Endothelial cell (in vitro differentiated cells): ENCODE measurements around the gene OR2AK2. TPM values are rescaled to one million over a fixed set of nuclear protein-coding genes. Genes with fewer than 3 reads are reported as not detected.

Source experiments
- DNase-seq: peaks from one replicate; pipeline ENCODE4 v3.0.0; 2021; ENCODE audit warnings: low spot score
- H3K27ac Mint-ChIP-seq: one replicate; pipeline ENCODE4 v1.8.0; 2021; ENCODE audit warnings: mixed read lengths, inconsistent platforms; ENCODE audit not compliant: unreplicated experiment
- H3K27me3 Mint-ChIP-seq: one replicate; pipeline ENCODE4 v1.8.0; 2021; ENCODE audit warnings: mild to moderate bottlenecking, moderate library complexity, mixed read lengths, inconsistent platforms; ENCODE audit not compliant: unreplicated experiment
- H3K36me3 Mint-ChIP-seq: one replicate; pipeline ENCODE4 v1.8.0; 2021; ENCODE audit warnings: mild to moderate bottlenecking, low read depth, mixed read lengths, inconsistent platforms; ENCODE audit not compliant: unreplicated experiment
- H3K4me1 Mint-ChIP-seq: one replicate; pipeline ENCODE4 v1.8.0; 2021; ENCODE audit warnings: mild to moderate bottlenecking, mixed read lengths, inconsistent platforms; ENCODE audit not compliant: unreplicated experiment
- H3K4me3 Mint-ChIP-seq: one replicate; pipeline ENCODE4 v1.8.0; 2021; ENCODE audit warnings: mild to moderate bottlenecking, mixed read lengths, inconsistent platforms; ENCODE audit not compliant: unreplicated experiment
- H3K9me3 Mint-ChIP-seq: one replicate; pipeline ENCODE4 v1.8.0; 2021; ENCODE audit warnings: mixed read lengths, inconsistent platforms; ENCODE audit not compliant: unreplicated experiment
- long read RNA-seq: library from polyadenylated mRNA; unstranded; transcript quantifications from one replicate; pipeline ENCODE4 v2.0.0, GENCODE V29; 2020; ENCODE audit not compliant: unreplicated experiment
- total RNA-seq: library from RNA; stranded (reverse); fragmentation: NEBNext Ultra II Directional; extraction: Animal tissue kit (Norgen Biotek cat#: 25700); gene quantifications from one replicate; pipeline ENCODE4 v1.2.1, GENCODE V29; 2021; ENCODE audit not compliant: unreplicated experiment
- TF ChIP-seq, protein P1 (sequence below): fragments of 200-600 bp; sonication (generic); IDR thresholded peaks from one replicate; pipeline ENCODE4 v1.5.0; 2021; ENCODE audit warnings: antibody characterized with exemption; ENCODE audit not compliant: unreplicated experiment

Gene OR2AK2, protein sequence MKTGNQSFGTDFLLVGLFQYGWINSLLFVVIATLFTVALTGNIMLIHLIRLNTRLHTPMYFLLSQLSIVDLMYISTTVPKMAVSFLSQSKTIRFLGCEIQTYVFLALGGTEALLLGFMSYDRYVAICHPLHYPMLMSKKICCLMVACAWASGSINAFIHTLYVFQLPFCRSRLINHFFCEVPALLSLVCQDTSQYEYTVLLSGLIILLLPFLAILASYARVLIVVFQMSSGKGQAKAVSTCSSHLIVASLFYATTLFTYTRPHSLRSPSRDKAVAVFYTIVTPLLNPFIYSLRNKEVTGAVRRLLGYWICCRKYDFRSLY
- total RNA-seq: not detected
- long read RNA-seq: 0 reads

DNA sequence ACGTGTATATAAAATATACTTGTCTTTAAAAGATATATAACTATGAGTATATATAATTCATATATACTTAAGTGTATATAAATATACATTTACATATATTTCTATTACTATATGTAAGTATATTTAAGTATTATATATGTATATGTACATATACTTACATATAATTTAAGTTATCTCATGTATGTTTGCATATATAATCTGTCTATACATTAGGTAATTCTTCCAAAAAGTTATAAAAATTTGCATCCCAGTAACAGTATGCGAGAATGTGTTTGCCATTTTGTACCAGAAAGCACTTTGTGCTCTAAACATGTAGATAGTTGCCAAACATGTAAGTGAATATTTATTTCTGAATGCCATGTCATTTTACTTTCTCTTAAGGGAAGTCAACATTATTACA, at the start of gene OR2AK2:
OR2AK2 (plus strand) TSS at position 301 of the 400 bp plus-strand sequence. CDS start 144 bp downstream, outside the sequence.
- Mint-ChIP-seq H3K4me3 (no peak within 1 kb of the TSS), H3K27ac (no peak within 1 kb of the TSS), H3K4me1 (no peaks in the 10 kb centered on the region), H3K9me3 (peaks cover 22% of the 10 kb centered on the region), H3K36me3 (no peaks in the 10 kb centered on the region), H3K27me3 (peaks cover 1% of the 10 kb centered on the region)
- DNase-seq: no peak
- TF ChIP-seq, protein P1, sequence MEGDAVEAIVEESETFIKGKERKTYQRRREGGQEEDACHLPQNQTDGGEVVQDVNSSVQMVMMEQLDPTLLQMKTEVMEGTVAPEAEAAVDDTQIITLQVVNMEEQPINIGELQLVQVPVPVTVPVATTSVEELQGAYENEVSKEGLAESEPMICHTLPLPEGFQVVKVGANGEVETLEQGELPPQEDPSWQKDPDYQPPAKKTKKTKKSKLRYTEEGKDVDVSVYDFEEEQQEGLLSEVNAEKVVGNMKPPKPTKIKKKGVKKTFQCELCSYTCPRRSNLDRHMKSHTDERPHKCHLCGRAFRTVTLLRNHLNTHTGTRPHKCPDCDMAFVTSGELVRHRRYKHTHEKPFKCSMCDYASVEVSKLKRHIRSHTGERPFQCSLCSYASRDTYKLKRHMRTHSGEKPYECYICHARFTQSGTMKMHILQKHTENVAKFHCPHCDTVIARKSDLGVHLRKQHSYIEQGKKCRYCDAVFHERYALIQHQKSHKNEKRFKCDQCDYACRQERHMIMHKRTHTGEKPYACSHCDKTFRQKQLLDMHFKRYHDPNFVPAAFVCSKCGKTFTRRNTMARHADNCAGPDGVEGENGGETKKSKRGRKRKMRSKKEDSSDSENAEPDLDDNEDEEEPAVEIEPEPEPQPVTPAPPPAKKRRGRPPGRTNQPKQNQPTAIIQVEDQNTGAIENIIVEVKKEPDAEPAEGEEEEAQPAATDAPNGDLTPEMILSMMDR: no peak

DNA sequence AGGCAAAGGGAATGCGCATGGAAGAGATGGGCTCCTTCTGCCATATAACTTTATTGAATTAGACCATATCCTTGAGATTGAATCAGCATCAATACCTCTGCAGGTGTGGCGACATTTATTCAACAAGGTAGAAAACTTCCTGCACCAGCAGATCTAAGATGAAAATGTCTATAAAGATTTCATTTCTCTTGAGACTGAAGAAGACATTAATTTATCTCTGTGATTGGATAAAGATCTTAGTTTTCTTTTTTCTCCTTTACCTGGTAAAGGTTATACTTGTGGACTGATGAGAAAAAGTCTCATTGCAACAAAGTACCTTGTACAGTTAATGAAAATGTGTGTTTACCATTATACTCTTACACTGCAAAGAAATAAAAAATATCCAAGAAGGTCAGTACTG, 45.1 kb upstream of the OR2AK2 start, which contains the start of gene OR2T8:
OR2T8 (plus strand) TSS at position 301 of the 400 bp plus-strand sequence. CDS start 766 bp downstream, outside the sequence.
- no peak for DNase-seq
- no peaks in the 10 kb centered on the region for H3K36me3 Mint-ChIP-seq
- H3K4me3 Mint-ChIP-seq: no peak within 1 kb of the TSS
- no peak within 1 kb of the TSS for H3K27ac Mint-ChIP-seq
- no peaks in the 10 kb centered on the region for H3K27me3 Mint-ChIP-seq
- peaks cover 5% of the 10 kb centered on the region for H3K9me3 Mint-ChIP-seq
- TF ChIP-seq, protein P1: no peak
- no peaks in the 10 kb centered on the region for H3K4me1 Mint-ChIP-seq

DNA sequence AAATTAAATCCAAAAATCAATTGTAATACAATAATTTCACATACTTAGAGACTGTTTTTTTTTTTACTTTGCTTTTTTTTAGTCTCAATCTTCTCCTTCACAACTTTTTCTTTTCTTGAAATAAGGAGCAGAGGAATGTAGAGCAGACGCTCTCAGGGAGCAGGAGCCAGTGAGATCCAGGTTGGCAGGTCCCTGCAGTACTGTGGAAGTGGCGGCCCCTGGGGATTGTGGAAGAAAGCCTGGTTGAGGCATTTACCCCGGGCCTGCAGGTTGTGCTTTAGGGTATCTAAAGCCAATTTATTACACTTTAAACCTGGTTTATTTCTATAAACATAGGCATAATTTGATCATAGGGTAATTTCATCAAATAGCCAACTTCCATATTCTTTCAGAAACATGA, 41.1 kb upstream of the OR2AK2 start:
- Mint-ChIP-seq H3K36me3 (no peaks in the 10 kb centered on the region), H3K9me3 (peaks cover 5% of the 10 kb centered on the region), H3K27ac (no peak overlapping the region), H3K4me1 (no peaks in the 10 kb centered on the region), H3K4me3 (no peak overlapping the region), H3K27me3 (no peaks in the 10 kb centered on the region)
- TF ChIP-seq, protein P1: no peak
- no peak for DNase-seq

DNA sequence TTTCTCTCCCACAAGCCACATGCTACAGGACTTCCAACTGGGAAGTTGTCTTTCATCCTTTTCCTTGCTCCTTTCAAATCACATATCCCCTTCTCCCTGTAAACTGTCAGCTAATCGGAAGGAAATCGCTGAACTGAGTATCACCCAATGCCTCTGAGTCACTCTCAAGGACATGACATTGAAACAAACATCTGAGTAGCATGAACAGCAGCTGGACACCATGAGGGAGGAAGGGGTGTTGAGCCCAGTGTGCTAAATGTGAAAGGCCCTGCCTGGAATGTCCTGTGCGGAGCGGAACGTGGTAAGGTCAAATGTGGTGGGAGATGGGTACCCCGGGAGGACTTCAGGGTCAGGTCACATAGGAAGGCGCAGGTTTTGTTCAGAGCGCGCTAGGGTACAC, 40.2 kb upstream of the OR2AK2 start, which contains the start of gene OR2AJ1:
OR2AJ1 (plus strand) TSS at position 22 of the 400 bp plus-strand sequence. CDS start 8,880 bp downstream, outside the sequence.
- no peaks in the 10 kb centered on the region for H3K4me1 Mint-ChIP-seq
- no peaks in the 10 kb centered on the region for H3K27me3 Mint-ChIP-seq
- H3K4me3 Mint-ChIP-seq: no peak within 1 kb of the TSS
- DNase-seq: no peak
- TF ChIP-seq, protein P1: no peak
- H3K36me3 Mint-ChIP-seq: no peaks in the 10 kb centered on the region
- H3K9me3 Mint-ChIP-seq: peaks cover 5% of the 10 kb centered on the region
- no peak within 1 kb of the TSS for H3K27ac Mint-ChIP-seq

DNA sequence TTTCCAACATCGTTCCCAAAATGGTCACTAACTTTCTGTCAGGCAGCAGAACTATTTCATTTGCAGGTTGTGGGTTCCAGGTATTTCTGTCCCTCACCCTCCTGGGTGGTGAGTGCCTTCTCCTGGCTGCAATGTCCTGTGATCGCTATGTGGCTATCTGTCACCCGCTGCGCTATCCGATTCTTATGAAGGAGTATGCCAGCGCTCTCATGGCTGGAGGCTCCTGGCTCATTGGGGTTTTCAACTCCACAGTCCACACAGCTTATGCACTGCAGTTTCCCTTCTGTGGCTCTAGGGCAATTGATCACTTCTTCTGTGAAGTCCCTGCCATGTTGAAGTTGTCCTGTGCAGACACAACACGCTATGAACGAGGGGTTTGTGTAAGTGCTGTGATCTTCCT, 31.0 kb upstream of the OR2AK2 start:
- Mint-ChIP-seq H3K9me3 (peaks cover 5% of the 10 kb centered on the region), H3K27ac (no peak overlapping the region), H3K4me3 (no peak overlapping the region), H3K36me3 (no peaks in the 10 kb centered on the region), H3K27me3 (peaks cover 4% of the 10 kb centered on the region), H3K4me1 (no peaks in the 10 kb centered on the region)
- TF ChIP-seq, protein P1: no peak
- DNase-seq: no peak
